HG02571 (cell line): ENCODE data around the gene DMC1.

Experiments
- ATAC-seq: cut with Tn5 transposase; IDR thresholded peaks from one replicate; pipeline ENCODE4 v1.9.1; 2021; ENCODE audit warnings: mild to moderate bottlenecking, moderate library complexity; ENCODE audit not compliant: unreplicated experiment

DMC1 gene

GRCh38 chr22:38503021-38503420, 67.0 kb downstream of the DMC1 start:
- ATAC-seq, result no peak

GRCh38 chr22:38501797-38502672, 67.9 kb downstream of the DMC1 start:
- ATAC-seq, result no peak

GRCh38 chr22:38497869-38498268, 72.1 kb downstream of the DMC1 start:
- ATAC-seq, result no peak

DNA sequence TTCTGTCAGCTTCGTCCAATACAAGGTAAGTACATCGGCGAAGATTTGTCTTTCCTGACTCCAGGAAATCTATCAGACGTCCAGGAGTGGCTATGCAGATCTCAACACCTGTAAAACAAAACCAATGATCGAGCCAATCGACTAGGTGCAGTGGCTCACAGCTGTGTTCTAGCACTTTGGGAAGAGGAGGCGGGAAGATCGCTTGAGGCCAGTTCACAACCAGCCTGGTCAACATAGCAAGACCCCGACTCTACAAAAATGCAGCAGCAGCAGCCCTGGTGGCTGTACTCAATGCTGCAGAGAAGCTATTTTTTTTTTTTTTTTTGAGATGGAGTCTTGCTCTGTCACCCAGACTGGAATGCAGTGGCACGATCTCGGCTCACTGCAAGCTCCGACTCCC, 75.0 kb downstream of the DMC1 start:
- no peak for ATAC-seq

DNA sequence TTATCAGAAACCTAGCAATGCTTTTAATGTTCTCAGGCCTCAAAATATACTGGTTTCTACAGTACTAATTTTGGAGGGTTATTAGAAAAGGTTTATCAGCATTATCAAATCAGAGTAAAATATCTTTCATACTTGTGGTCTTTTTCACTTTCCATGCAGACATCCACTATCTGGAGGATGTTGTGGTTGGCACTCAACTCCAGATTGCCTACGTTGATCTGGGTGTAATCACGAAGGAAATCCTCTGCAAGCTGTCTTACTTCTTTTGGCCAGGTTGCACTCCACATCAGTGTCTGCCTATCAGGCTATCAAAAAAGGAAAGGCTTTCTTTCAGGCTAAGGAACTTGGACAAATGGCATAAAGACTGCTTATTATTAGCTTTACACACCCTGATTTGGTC, 75.5 kb downstream of the DMC1 start:
- no peak for ATAC-seq

- ATAC-seq, result no peak
Observed at GRCh38 chr22:38491707-38492348, 78.2 kb downstream of the DMC1 start.

DNA sequence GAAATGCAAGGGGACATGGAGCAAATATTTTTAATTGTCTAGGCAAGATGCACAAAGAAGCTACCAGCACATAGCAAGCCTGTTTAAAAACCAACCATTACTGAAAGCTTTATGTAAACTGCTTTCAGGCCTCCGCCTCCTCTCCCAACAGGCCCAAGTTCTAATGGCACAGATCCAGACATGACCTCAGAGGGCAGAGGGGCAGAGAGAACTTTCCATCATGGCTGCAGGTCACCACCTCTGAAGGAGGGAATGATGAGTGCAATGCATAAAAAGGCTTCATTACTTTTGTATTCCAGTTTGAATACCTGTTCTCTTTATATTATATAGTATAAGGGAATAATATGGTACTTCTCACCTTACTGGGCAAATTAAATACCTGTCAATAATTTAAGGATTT, 79.1 kb downstream of the DMC1 start:
- ATAC-seq, result no peak

DNA sequence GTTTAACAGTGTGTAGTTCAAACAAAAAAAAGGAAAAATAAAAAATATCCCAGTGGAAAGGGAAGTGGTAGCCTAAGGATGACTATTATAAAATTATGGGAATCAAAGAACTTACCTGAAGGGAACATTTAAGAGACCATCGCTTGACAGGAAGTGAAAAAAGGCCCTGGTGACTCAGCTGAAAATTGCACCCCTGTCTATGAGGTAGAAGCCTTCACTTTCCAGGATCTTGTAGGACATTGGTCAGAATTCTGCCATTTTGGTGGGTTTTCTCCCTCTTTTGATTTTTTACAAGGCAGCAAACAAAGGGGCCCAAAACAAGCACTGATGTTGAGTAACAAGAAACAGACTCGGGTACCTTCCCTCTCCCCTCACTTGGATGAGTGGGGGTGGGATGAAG, 79.5 kb downstream of the DMC1 start:
- ATAC-seq, result no peak

GRCh38 chr22:38489561-38490145, 80.3 kb downstream of the DMC1 start:
- ATAC-seq, result no peak

- ATAC-seq, result no peak
Observed at GRCh38 chr22:38489142-38489541, 80.8 kb downstream of the DMC1 start.

DNA sequence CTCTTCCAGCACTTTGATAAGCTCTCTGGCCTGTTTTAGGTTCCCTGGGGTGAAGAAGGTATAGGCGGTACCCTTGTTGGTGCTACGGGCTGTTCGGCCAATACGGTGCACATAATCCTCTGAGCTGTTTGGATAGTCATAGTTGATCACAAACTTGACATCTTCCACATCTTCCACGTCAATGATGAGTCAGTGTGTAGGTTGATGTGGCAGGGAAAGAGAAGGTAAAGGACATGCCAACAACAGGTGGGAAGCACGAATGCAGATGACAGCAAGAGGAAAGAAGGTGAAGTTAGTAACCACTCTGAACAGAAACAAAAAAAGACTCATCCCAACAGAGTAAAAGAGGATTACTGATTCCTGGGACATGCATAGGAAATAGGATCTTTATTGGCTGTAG, 82.0 kb downstream of the DMC1 start:
- ATAC-seq, result no peak

DNA sequence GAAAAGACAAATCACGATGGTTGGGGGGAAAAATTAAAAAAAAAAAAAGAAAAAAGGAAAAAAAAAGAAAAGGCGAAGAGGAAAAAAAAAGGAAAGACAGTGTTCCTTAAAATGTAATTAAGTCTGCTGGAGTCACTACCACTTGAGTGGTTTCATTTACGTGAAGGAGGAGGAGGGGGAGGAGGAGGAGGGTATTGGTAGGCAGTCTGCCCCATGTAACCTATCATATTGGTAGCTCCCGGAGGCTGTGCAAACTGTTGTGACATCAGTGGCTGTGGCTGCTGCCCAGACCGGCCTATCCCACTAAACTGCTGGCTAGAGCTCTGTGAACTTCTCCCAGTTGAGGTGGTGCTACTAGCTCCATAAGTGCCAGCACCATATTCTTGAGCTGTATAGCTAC, 84.2 kb downstream of the DMC1 start:
- no peak for ATAC-seq

- no peak for ATAC-seq
Observed at GRCh38 chr22:38484244-38484643, 85.7 kb downstream of the DMC1 start.

DNA sequence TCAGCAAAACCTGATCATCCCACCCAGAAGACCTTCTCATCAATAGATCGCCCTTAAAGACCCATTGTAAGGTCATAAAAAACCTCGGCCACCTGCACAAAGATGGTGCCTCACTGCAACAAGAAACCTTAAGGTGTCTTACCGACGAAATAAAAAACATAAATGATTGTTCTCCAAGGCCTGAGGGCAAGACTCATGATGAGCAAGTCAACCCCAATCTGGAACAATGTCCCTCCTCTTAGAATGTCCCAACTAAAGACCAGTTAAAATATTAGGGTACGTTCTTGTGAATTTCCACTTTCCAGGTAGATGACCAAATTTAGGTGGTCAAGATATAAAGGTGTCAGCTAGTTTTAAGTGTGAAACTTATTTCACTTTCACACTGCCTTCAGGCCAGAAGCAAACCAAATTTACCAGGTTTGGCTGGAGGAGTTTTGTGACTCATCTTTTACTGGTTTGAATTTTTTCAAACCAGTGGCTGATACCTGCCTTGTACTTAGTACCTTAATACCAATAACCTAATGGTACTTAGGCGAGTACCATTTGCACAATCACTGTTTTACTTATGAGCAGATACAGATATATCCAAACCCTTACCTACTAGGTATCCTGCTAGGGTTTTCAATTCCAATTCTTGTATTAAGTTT, 87.2 kb downstream of the DMC1 start:
- ATAC-seq, result no peak

- ATAC-seq, result no peak
Observed at GRCh38 chr22:38481871-38482332, 88.1 kb downstream of the DMC1 start.

DNA sequence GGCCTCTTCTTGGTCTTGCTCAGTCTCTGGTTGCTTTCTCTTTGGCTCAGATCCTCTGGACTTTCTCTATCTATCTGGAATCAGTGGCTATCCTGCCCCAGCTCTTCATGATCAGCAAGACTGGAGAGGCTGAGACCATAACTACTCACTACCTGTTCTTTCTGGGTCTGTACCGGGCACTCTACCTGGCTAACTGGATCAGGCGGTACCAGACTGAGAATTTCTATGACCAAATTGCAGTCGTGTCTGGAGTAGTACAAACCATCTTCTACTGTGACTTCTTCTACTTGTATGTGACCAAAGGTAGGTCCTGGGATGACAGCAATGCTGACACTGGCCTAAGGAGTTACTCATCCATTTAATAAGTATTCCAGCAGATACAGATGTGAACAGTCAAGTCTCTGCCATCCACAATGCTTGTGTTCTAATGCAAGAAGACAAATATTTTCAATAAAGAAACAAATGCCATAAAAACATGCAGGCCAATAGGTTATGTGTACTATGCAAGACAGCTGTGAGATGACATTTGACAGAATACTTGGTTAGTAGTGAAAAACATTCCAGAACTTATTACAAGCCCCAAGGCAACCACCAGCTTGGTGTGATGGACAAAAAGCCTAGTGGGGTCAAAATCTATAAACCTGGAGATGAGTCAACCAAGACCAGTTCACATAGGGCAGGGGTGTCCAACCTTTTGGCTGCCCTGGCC, 88.7 kb downstream of the DMC1 start:
- ATAC-seq, result no peak

DNA sequence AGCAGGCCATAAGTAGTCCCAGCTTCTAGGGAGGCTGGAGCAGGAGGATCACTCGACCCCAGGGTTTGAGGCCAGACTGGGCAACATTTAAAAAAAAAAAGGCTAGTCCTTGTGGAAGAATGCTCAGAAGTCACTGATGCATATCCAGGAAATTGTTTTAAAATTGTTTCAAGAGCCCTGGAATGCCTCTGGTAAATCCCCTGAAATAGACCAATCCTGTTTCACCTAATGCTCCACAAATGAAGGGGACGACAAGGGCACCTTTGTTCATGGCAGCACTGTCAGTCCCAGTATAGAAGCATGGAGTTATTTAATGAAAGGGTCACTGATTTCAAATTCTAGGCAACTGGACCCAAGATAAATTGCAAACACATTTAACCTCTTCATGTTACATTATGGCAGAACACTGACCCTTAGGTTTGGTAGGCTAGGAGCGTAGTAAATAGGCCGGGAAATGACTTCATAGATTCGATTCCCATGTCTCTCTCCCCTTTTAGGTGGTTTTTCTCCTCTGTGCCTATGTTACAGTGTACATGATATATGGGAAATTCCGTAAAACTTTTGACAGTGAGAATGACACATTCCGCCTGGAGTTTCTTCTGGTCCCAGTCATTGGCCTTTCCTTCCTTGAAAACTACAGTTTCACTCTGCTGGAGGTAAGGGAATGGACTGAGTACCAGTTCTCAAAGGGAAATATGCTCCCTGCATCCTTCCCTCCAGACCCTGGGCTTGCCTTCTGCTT, 90.7 kb downstream of the DMC1 start:
- ATAC-seq, result no peak

GRCh38 chr22:38477585-38477984, 92.4 kb downstream of the DMC1 start:
- ATAC-seq, result no peak

DNA sequence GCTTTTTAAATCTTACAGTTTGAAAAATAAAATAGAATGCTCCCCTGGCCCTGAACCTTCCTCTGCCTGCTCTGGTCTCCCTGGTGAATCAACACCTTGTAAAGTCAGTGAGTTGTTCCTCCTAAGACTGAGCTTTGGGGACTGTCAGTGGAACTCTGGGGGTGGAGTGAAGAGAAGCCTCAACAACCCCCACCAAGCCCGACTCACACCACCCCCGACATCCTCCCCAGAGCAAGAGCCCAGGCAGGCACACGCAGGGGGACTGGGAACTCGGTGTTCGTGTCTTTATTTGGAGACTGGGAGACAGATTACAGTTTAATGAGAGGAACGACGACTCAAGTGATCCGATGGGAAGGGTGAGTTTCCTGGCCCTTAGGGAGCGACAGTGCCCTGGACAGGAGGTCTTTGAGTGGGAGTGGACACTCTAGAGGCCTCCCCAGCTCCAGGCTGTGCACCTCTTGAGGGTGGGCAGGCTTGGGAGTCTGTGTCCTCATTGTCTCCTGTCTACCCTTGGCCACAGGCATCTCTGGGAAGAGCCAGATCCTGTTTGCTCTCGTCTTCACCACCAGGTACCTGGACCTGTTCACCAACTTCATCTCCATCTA, 95.9 kb downstream of the DMC1 start:
- ATAC-seq, result no peak

DNA sequence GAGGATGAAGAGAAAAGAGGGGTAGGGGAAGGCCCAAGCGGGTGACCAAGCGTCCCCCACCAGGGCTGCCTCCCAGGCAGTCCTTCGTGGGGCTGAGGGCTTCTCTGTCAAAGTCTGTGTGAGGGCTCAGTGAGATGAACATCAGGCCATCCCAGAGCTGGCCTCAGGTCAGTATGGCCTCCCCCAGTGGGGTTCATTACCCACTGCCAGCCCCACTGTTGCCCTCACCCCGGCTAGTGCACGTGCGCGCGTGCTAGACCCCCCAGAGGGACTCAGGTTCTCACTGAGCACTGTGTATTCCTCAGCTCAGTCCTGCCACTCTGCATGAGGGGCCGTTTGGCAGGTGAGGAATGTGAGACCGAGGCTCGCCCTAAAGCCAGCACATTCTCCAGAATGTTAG, 98.7 kb downstream of the DMC1 start:
- ATAC-seq, result no peak
